HG02678 (cell line): ENCODE results near the gene CHM.
"Not testable (repeated sequence)": the region's sequence is repeated elsewhere in the genome, so short reads cannot be mapped to it uniquely, and the experiment has no call there.

ENCODE experiments used
- ATAC-seq: cut with Tn5 transposase; IDR thresholded peaks from one replicate; pipeline ENCODE4 v1.9.1; 2021; ENCODE audit warnings: mild to moderate bottlenecking, moderate library complexity; ENCODE audit not compliant: unreplicated experiment

The CHM gene

GRCh38 chrX:85916656-85917280, 130.6 kb downstream of the CHM start:
- ATAC-seq: not testable (repeated sequence)

GRCh38 chrX:85914431-85914830, 132.9 kb downstream of the CHM start:
- no peak for ATAC-seq

GRCh38 chrX:85907316-85907715, 140.0 kb downstream of the CHM start:
- ATAC-seq: no peak

- ATAC-seq: no peak
Observed at GRCh38 chrX:85906399-85906798, 141.0 kb downstream of the CHM start.

GRCh38 chrX:85905851-85906250, 141.5 kb downstream of the CHM start:
- no peak for ATAC-seq

GRCh38 chrX:85903692-85904471, 143.5 kb downstream of the CHM start:
- ATAC-seq: no peak

- ATAC-seq: no peak
Observed at GRCh38 chrX:85897362-85898126, 149.8 kb downstream of the CHM start.

GRCh38 chrX:85882601-85883000, 164.8 kb downstream of the CHM start:
- no peak for ATAC-seq

- ATAC-seq: no peak
Observed at GRCh38 chrX:85870585-85870984, 176.8 kb downstream of the CHM start.

GRCh38 chrX:85865324-85865723, 182.0 kb downstream of the CHM start:
- no peak for ATAC-seq

GRCh38 chrX:85859426-85859825, 187.9 kb downstream of the CHM start:
- ATAC-seq: no peak

GRCh38 chrX:85851418-85851817, 195.9 kb downstream of the CHM start:
- ATAC-seq: no peak

- no peak for ATAC-seq
Observed at GRCh38 chrX:85836868-85837267, 210.5 kb downstream of the CHM start.

- no peak for ATAC-seq
Observed at GRCh38 chrX:85828771-85829170, 218.6 kb downstream of the CHM start.

GRCh38 chrX:85815203-85815751, 232.1 kb downstream of the CHM start:
- ATAC-seq: no peak
